Measurements from ENCODE around the gene KCTD7. TPM values are rescaled to one million over a fixed set of nuclear protein-coding genes. Genes with fewer than 3 reads are reported as not detected.

Gene KCTD7
- total and polyA plus RNA-seq, 2 of the 13 experiments (the other 11 are each of a cell fraction or from before 2014, with no cell fraction given) = 7.3 to 13.5 TPM

- ATAC-seq (no peak), FAIRE-seq (no peak), DNase-seq (ENCODE audit: low spot score) (no peak)
- intact Hi-C loops (cut with micrococcal nuclease; ENCODE audit: unreplicated experiment) = loop anchor here (10.0 kb wide), 1 partner anchor 103 kb away; no protein-coding TSS in a partner anchor
- Histone ChIP-seq H3K27ac (ENCODE audit: extremely low read length, insufficient read depth, low read length) (no peak overlapping the region), H3K4me3 (replicated peaks in 1 of 3; ENCODE audit: insufficient read depth in 1 of 3, low read depth in 2 of 3, low read length in 3 of 3) (no peak overlapping the region), H3K4me1 (ENCODE audit: insufficient read depth, low read length) (peaks cover 21% of the 10 kb centered on the region), H3K9ac (ENCODE audit: insufficient read depth, low read depth, low read length) (no peak overlapping the region), H3K4me2 (ENCODE audit: low read depth, low read length) (no peak overlapping the region), H3K36me3 (replicated peaks in 1 of 2; ENCODE audit: control insufficient read depth in 1 of 2, insufficient read depth in 2 of 2, low read length in 2 of 2) (no peaks in the 10 kb centered on the region), H2AFZ (ENCODE audit: low read length) (no peak overlapping the region), H4K20me1 (ENCODE audit: insufficient read depth, low read length) (peaks cover 6% of the 10 kb centered on the region; the same call in 1 of the 2 replicates), H3K27me3 (ENCODE audit: control insufficient read depth in 1 of 2, insufficient read depth in 2 of 2, low read length in 2 of 2) (no peaks in the 10 kb centered on the region), H3K9me3 (ENCODE audit: low read length) (no peaks in the 10 kb centered on the region), H3K79me2 (ENCODE audit: insufficient read depth, low read length) (peaks cover 51% of the 10 kb centered on the region)
- no peak for TF ChIP-seq ZNF567 (CRISPR knock-in tag; IDR thresholded peaks at IDR 0.05; ENCODE audit: borderline replicate concordance)
- TF ChIP-seq DMAP1 (CRISPR knock-in tag; IDR thresholded peaks at IDR 0.05) = no peak
- no peak for TF ChIP-seq HNRNPUL1 (IDR thresholded peaks at IDR 0.05; ENCODE audit: low read depth, low read length)
- TF ChIP-seq KAT8 (CRISPR knock-in tag; IDR thresholded peaks at IDR 0.05) = no peak
- no peak for TF ChIP-seq TCF7L2 (IDR thresholded peaks at IDR 0.05; ENCODE audit: low read depth, low read length)
- no peak for TF ChIP-seq ZNF512 (CRISPR knock-in tag; IDR thresholded peaks at IDR 0.05)
- TF ChIP-seq ZNF674 (CRISPR knock-in tag; IDR thresholded peaks at IDR 0.05; ENCODE audit: low read depth) = no peak
- TF ChIP-seq CEBPB (IDR thresholded peaks at IDR 0.05; ENCODE audit: borderline replicate concordance, low read depth, low read length) = no peak
- no peak for TF ChIP-seq ZNF20 (CRISPR knock-in tag; IDR thresholded peaks at IDR 0.05)
- no peak for TF ChIP-seq ZBTB10 (CRISPR knock-in tag; IDR thresholded peaks at IDR 0.05; ENCODE audit: borderline replicate concordance)
- TF ChIP-seq DBP (CRISPR knock-in tag; IDR thresholded peaks at IDR 0.05; ENCODE audit: not compliant biosample characterization) = no peak
- TF ChIP-seq YEATS4 (CRISPR knock-in tag; IDR thresholded peaks at IDR 0.05; ENCODE audit: borderline replicate concordance) = no peak
- TF ChIP-seq CBFB (CRISPR knock-in tag; IDR thresholded peaks at IDR 0.05) = no peak
- in situ Hi-C loops (cut with HindIII; ENCODE audit: extremely low pct_ligation_motif_present, low pct_unique_long_range_greater_than_20kb) = no loop called here
- POLR2A ChIA-PET = no interaction called here
- no TSS peak for BruUV-seq (replicated peaks)
- 55% methylated on average over 2 of the region's 2 CpGs for WGBS (ENCODE audit: low lambda C conversion rate)
- CTCF ChIA-PET (ENCODE audit: low intra/inter-chr PET ratio, low total read pairs) = no interaction called here
Measured at GRCh38 chr7:66657798-66658197, 29.1 kb downstream of the KCTD7 start.

All from HepG2 (cell line).